ENCODE data around the gene CDK9. TPM values are rescaled to one million over a fixed set of nuclear protein-coding genes. Genes with fewer than 3 reads are reported as not detected.
A peak's percentile ranks its signal among the peaks of the same experiment; 100 is the strongest.

CDK9 gene
- total RNA-seq, 1 experiment from 2014 or later, result 62.1 TPM

DNA sequence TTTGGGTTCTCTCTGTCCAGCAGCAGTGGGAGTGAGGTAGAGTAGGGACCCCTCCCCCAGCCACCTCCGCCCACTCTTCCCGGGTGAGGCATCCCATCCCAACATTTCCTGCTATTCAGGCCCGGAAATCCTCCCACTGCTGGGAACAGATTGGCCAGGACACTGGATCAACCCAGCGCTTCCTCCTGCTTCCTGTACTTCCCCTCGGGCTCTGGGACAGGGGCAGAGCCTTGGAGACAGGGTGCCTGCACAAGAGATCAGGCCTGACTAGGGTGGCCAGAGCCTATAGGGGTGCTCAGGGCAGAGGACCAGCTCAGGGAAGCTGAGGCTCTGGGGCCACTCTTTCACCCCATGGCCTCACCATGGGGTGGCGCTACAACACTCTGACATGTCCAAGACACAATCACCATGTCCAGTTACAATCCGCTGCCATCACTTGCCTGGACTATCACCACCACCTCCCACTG, 21.9 kb upstream of the CDK9 start:
- peaks cover 15% of the 10 kb centered on the region for H3K27me3 Mint-ChIP-seq (ENCODE audit: insufficient read depth, unreplicated experiment)
- TF ChIP-seq, protein P1, sequence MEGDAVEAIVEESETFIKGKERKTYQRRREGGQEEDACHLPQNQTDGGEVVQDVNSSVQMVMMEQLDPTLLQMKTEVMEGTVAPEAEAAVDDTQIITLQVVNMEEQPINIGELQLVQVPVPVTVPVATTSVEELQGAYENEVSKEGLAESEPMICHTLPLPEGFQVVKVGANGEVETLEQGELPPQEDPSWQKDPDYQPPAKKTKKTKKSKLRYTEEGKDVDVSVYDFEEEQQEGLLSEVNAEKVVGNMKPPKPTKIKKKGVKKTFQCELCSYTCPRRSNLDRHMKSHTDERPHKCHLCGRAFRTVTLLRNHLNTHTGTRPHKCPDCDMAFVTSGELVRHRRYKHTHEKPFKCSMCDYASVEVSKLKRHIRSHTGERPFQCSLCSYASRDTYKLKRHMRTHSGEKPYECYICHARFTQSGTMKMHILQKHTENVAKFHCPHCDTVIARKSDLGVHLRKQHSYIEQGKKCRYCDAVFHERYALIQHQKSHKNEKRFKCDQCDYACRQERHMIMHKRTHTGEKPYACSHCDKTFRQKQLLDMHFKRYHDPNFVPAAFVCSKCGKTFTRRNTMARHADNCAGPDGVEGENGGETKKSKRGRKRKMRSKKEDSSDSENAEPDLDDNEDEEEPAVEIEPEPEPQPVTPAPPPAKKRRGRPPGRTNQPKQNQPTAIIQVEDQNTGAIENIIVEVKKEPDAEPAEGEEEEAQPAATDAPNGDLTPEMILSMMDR (IDR thresholded peaks at IDR 0.05; ENCODE audit: unreplicated experiment), result no peak
- intact Hi-C loops (cut with micrococcal nuclease), result no loop called here
- H3K36me3 Mint-ChIP-seq (ENCODE audit: insufficient read depth, unreplicated experiment), result no peaks in the 10 kb centered on the region
- ChIA-PET POLR2A (no interaction called here), CTCF (interaction anchor here (0.6 kb wide), 1 partner anchor 168 kb away, joined by 3 read pairs; no protein-coding TSS in a partner anchor)
- H3K4me3 Mint-ChIP-seq (ENCODE audit: unreplicated experiment), result no peak overlapping the region
- H3K4me1 Mint-ChIP-seq (ENCODE audit: insufficient read depth, unreplicated experiment), result no peaks in the 10 kb centered on the region
- DNase-seq (ENCODE audit: unreplicated experiment), result peak; percentile 14
- H3K27ac Mint-ChIP-seq (ENCODE audit: low read depth, unreplicated experiment), result no peak overlapping the region
- no TSS peak for BruUV-seq (replicated peaks)
- peaks cover 7% of the 10 kb centered on the region for H3K9me3 Mint-ChIP-seq (ENCODE audit: unreplicated experiment)

DNA sequence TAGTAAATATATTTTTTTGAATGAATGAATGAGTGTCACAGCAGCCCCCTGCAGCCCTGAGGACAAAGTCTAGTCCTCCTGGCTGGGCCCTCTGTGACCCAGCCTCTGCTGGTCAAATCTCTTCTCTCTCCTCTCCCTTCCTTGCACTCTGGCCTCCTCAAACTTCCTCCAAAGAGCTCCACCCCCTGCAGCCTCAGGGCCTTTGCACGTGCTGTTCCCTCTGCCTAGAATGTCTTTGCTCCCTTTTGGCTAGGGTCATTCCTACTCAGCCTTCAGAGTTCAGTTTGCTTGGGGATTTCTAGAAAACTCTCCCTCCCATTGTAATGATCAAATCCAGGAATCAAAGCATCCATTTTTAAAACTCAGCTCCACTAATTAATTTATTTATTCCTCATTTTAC, 20.4 kb upstream of the CDK9 start:
- TF ChIP-seq, protein P1 (IDR thresholded peaks at IDR 0.05; ENCODE audit: unreplicated experiment), result no peak
- Mint-ChIP-seq H3K9me3 (ENCODE audit: unreplicated experiment) (peaks cover 7% of the 10 kb centered on the region), H3K4me1 (ENCODE audit: insufficient read depth, unreplicated experiment) (no peaks in the 10 kb centered on the region), H3K36me3 (ENCODE audit: insufficient read depth, unreplicated experiment) (no peaks in the 10 kb centered on the region), H3K4me3 (ENCODE audit: unreplicated experiment) (no peak overlapping the region), H3K27ac (ENCODE audit: low read depth, unreplicated experiment) (no peak overlapping the region), H3K27me3 (ENCODE audit: insufficient read depth, unreplicated experiment) (peaks cover 15% of the 10 kb centered on the region)
- intact Hi-C loops (cut with micrococcal nuclease), result no loop called here
- CTCF ChIA-PET, result interaction anchor here (0.9 to 2.6 kb wide), 4 partner anchors 31 to 156 kb away, joined by 3 to 7 read pairs (median 4); partner anchors contain the start of gene TOR2A
- DNase-seq (ENCODE audit: unreplicated experiment), result no peak
- POLR2A ChIA-PET, result interaction anchor here (0.6 to 1.3 kb wide), 5 partner anchors 9 to 1123 kb away, joined by 3 to 6 read pairs (median 3); no protein-coding TSS in a partner anchor
- BruUV-seq (replicated peaks), result no TSS peak

DNA sequence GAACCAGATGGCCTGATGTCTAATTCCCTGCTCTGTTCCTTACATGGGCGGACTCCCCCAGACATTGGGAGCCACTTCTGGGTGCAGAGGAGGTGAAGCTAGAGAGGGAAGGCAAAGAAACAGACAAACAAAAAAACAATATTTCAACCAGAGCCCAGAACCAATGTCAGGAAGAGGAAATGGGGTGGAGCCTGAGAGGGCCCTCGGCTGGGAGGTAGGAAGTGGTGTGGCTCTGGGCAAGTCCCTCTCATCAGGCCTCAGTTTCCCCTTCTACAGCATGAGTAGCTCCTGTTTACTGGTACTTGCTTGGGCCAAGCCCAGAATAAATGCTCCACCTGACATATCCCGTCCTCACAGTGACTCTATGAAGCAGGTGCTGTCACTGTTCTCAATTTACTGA, 18.4 kb upstream of the CDK9 start:
- Mint-ChIP-seq H3K27me3 (ENCODE audit: insufficient read depth, unreplicated experiment) (peaks cover 8% of the 10 kb centered on the region), H3K27ac (ENCODE audit: low read depth, unreplicated experiment) (no peak overlapping the region), H3K36me3 (ENCODE audit: insufficient read depth, unreplicated experiment) (no peaks in the 10 kb centered on the region), H3K4me3 (ENCODE audit: unreplicated experiment) (no peak overlapping the region), H3K4me1 (ENCODE audit: insufficient read depth, unreplicated experiment) (no peaks in the 10 kb centered on the region), H3K9me3 (ENCODE audit: unreplicated experiment) (peaks cover 7% of the 10 kb centered on the region)
- CTCF ChIA-PET, result interaction anchor here (0.6 to 2.6 kb wide), 4 partner anchors 17 to 154 kb away, joined by 3 to 6 read pairs (median 6); partner anchors contain the start of gene TTC16
- TF ChIP-seq, protein P1 (IDR thresholded peaks at IDR 0.05; ENCODE audit: unreplicated experiment), result no peak
- no TSS peak for BruUV-seq (replicated peaks)
- intact Hi-C loops (cut with micrococcal nuclease), result no loop called here
- no peak for DNase-seq (ENCODE audit: unreplicated experiment)
- POLR2A ChIA-PET, result interaction anchor here (4.9 kb wide), 1 partner anchor 27 kb away, joined by 50 read pairs; no protein-coding TSS in a partner anchor

DNA sequence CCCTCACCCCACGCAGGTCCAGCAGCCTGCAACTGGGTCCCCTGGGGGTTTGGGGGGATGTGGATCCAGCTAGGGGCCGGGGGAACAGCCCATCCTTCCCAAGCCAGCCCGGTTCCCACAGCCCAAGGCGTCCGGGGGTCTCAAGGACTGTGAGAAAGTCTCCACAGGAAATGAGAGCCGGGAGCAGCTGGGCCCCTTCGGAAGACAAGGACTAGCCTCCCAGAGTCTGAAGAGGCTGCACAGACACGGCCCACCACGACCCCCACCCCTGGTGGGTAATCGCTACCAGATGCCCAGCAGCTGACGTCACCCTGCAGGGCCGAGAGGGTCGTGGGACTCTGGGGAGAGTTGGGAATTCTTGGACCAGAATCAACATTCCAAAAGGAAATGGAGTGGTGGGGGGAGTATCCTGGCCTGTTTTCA, 17.9 kb upstream of the CDK9 start:
- Mint-ChIP-seq H3K27ac (ENCODE audit: low read depth, unreplicated experiment) (no peak overlapping the region), H3K9me3 (ENCODE audit: unreplicated experiment) (peaks cover 7% of the 10 kb centered on the region), H3K4me1 (ENCODE audit: insufficient read depth, unreplicated experiment) (no peaks in the 10 kb centered on the region), H3K4me3 (ENCODE audit: unreplicated experiment) (no peak overlapping the region), H3K27me3 (ENCODE audit: insufficient read depth, unreplicated experiment) (peaks cover 3% of the 10 kb centered on the region), H3K36me3 (ENCODE audit: insufficient read depth, unreplicated experiment) (no peaks in the 10 kb centered on the region)
- ChIA-PET CTCF (interaction anchor here (0.6 to 2.6 kb wide), 4 partner anchors 17 to 154 kb away, joined by 3 to 6 read pairs (median 4); no protein-coding TSS in a partner anchor), POLR2A (interaction anchor here (2.0 to 4.9 kb wide), 2 partner anchors 27 to 33 kb away, joined by 7 to 50 read pairs; partner anchors contain the start of gene TOR2A)
- TF ChIP-seq, protein P1 (IDR thresholded peaks at IDR 0.05; ENCODE audit: unreplicated experiment), result no peak
- DNase-seq (ENCODE audit: unreplicated experiment), result no peak
- BruUV-seq (replicated peaks), result no TSS peak
- intact Hi-C loops (cut with micrococcal nuclease), result no loop called here

Data from MCF 10A (cell line).